GM18517 (cell line): ENCODE results near the gene MACROD2.
"Not testable (repeated sequence)": the region's sequence is repeated elsewhere in the genome, so short reads cannot be mapped to it uniquely, and the experiment has no call there.

Experiments used
- ATAC-seq: cut with Tn5 transposase; IDR thresholded peaks from one replicate; pipeline ENCODE4 v1.9.1; 2021; ENCODE audit warnings: mild to moderate bottlenecking, moderate library complexity; ENCODE audit not compliant: unreplicated experiment

MACROD2 gene

DNA sequence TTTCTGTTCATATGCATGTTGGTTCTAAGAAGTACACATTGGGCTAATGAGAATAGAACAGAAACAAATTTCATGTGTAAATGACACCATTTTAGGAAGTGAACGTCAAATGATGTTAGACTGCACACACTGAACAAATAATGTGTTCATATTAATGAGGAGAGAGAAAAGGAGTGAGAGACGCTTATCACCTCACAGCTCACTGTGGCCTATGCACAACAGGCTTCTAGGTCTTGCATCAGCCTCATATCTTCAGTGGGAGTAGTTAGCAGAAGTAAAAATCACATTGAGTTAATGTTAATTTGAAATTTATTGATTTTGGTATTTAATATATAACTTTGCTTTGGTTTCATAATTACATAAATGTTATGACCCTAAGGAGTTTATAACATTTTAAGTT lies 454.9 kb downstream of the MACROD2 start:
- no peak for ATAC-seq

DNA sequence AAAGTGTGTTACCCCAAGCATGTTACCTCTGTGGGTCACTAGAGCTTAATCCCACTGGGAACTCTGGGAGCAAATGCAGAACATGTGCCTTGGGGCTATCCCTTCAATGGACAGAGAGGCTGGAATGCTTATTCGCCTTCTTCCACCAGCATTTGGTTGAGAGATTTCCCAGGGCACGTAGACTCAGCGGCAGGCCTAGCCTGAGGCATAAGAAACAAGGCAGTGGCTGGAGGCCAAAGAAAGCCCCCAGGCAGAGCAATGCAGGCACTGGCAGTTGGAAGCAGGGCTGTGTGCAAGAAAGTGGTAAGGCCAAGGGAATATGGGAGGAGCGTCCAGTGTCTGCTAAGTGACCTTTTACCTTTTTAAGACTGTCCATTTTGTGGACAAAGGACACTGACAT lies 456.1 kb downstream of the MACROD2 start:
- no peak for ATAC-seq

DNA sequence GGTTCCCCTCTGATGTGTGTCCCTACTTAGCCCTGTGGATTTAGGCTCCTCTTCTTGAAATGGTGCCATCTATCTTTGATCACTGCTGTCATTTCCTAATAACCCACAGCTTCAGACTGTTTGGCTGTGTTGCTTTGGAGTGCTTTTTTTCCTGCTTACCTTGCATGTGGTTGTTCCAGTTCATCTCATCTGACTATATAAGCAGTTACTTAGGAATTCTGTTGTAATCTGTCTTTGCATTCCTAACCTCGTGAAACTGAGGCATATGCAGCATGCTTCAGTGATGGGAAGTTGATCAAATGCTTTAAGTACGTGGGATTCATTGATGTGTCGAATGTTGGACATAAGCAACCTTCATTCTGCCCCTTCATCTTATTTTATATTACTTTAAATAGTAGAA lies 457.9 kb downstream of the MACROD2 start:
- ATAC-seq: no peak

DNA sequence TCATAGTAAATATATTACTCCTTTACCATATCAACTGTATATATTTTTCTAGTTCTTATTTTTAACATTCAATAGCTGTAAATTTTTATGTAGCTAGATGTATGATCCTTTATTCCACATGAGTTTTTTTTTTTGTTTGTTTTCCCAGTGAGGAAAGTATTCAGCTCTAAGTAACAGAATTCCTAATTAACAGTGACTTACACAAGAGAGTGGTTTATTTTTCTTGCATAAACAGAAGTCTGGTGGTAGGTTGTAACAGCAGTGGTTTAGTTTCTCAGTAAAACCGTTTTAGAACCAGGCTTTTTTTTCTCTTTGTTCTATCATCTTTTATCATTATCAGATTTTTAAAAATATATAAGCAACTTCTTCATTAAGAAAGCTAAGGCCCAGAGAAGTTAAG lies 459.0 kb downstream of the MACROD2 start:
- no peak for ATAC-seq

DNA sequence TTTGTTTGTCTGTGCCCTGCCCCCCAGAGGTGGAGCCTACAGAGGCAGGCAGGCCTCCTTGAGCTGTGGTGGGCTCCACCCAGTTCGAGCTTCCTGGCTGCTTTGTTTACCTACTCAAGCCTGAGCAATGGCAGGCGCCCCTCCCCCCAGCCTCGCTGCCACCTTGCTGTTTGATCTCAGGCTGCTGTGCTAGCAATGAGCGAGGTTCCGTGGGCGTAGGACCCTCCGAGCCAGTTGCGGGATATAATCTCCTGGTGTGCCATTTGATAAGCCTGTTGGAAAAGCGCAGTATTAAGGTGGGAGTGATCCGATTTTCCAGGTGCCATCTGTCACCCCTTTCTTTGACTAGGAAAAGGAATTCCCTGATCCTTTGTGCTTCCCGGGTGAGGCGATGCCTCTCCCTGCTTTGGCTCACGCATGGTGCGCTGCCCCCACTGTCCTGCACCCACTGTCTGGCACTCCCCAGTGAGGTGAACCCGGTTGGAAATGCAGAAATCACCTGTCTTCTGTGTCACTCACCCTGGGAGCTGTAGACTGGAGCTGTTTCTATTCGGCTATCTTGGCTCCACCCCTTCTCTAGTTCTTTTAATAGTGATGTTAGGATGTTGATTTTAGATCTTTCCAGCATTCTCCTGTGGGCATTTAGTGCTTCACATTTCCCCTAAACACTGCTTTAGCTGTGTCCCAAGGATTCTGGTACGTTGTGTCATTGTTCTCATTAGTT lies 471.9 kb downstream of the MACROD2 start:
- not testable (repeated sequence) for ATAC-seq

DNA sequence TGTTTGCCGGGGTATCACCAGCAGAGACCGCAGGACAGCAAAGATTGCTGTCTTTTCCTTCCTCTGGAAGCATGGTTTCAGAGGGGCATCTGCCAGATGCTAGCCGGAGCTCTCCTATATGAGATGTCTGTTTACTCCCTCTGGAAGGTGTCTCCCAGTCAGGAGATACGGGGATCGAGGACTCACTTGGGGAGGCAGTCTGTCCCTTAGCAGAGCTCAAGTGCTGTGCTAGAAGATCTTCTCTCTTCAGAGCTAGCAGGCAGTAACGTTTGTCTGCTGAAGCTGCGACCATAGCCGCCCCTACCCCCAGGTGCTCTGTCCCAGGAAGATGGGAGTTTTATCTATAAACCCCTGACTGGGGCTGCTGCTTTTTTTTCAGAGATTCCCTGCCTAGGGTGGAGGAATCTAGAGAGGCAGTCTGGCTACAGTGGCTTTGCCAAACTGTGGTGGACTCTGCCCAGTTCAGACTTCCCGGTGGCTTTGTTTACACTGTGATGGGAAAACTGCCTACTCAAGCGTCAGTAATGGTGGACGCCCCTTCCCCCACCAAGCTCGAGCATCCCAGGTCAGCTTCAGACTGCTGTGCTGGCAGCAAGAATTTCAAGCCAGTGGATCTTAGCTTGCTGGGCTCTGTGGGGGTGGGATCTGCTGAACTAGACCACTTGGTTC lies 475.0 kb downstream of the MACROD2 start:
- no peak for ATAC-seq

DNA sequence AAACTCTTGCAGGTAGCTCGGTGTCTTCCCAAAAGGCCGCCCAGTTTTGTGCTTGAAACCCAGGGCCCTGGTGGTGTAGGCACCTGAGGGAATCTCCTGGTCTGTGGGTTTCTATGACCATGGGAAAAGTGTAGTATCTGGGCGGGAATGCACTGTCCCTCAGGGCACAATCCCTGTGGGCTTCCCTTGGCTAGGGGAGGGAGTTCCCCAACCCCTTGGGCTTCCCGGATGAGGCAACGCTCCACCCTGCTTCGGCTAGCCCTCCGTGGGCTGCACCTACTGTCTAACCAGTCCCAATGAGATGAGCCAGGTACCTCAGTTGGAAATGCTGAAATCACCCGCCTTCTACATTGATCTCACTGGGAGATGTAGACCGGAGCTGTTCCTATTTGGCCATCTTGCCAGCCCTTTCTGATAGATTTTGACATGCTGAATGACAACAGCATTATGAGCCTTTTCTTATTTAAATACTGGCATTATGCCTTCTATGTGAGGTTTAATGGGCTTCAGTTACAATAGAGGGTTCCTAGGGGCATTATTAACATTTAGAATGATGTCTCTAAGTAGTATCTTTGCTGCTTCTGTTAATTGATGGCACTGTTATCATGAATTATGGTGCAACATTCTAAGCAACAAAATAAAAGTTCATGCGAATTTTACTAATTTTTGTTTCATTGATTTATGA lies 475.8 kb downstream of the MACROD2 start:
- ATAC-seq: no peak

DNA sequence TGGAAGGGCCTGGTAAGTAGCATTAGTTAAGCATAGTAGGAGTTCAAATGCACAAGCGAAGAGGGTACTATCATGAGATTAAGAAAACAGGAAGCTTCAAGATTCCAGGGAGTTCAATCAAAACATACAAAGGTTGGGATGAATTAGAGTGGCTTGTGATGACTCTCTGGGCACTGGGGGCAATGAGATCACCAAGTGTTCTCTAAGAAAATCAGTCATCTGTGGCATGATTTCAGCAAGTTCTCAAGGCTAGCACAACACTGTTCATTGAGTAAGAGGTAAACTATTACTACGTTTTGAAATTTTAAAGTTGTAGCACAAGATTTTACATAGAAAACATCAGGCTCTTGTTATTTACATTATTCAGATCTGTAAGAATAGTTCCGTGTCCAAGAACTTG lies 481.8 kb downstream of the MACROD2 start:
- no peak for ATAC-seq

DNA sequence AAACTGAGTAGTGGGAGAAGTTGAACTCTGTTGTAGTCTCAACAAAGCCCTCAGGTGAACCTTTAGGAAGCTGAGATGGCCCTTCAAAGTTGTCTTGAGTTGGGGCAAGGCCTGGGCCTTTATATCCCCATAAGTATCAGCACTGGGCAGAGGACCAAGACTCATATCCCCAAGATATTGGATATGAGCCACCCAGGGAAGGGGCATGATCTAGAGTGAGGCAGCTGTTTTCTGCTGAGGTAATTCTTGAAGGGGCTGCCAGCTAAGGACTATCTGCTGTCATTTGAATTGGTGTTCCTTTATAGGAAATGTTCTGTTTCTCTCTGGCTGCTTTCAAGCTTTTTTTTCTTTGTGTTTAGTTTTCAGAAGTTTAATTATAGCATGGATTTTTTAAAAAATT lies 482.8 kb downstream of the MACROD2 start:
- ATAC-seq: no peak

DNA sequence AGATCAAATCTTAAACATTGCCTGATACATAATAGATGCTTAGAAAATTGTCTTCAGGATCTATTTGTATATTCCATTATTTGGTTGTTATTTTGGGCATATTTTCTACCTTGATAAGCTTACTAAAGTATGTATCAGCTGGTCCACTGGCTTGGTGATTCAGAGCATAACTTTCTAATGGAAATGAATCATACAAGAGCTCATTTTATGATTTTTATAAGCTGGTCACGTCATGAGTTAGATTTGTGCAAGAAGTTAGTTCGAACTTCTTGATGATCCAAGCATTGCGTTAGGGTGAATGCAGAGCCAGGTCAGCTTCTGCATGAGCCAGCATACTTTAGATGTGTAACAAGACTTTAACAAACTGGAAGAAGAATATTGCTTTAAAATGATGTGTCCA lies 486.5 kb downstream of the MACROD2 start:
- no peak for ATAC-seq

DNA sequence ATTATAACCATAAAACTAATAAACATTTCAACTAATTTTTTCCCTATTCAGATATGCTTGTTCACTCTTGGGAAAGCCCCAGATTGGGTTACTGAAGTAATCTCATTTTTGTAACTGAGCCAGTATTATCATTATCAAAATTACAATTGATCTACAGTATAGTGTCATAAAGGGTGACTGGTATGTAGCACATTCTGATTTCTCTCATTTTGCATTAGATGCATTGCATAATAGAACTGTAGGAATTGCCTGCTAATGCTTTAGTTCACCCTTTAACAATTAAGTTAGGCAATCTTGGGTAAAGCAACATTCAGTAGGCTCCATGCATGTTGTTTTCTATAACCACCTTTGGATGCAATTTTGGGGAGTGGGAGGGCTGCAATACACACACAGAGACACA lies 492.9 kb downstream of the MACROD2 start:
- no peak for ATAC-seq

DNA sequence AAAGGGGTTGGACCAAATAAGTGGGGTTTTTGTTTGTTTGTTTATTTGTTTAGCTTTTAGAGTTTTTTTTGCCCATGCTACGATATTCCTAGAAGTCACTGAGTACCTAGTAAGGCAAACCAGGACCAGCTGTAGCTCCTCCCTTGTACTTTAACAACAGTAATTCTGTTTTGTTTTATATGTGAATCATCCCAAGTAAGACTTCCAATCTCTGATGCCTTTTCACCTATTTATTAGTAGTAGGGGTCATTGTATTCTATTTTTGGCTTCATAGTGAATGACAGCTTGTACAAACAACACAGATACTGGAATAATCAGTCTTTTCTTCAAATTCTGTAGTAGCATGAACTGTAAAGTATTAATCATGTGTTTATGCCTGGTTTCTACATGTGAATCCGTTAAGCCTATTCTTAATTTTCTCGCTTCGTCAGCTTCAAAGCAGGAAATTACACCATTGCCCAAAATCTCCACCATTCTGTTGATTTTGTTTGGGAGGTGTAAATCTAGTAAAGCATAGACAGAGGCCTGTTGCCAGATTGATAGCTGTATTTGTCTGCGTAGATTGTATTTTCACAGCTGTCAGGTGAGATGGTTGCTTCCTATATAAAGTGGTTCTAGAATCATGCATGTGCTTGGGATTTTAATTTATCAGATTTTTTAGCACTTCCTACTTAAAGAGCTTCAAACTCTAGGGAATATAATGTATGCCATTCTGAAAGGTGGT lies 493.6 kb downstream of the MACROD2 start:
- no peak for ATAC-seq

DNA sequence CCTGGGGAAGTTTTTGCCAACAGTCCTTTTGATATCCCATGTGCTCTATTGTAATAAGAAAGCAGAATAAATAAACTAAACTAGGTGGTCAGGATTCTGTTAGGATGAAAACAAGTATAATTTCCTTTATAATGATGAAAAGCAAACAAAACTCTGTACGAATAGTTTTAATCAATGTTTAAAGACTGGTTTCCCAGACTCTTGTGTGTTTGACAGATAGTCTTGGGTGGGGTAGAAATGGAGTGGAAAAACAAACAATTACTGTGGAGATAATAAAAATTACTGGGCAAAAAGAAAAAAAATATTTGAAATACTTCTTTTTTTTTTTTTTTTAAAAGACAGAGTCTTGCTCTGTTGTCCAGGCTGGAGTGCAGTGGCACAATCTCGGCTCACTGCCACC lies 494.2 kb downstream of the MACROD2 start:
- ATAC-seq: no peak

DNA sequence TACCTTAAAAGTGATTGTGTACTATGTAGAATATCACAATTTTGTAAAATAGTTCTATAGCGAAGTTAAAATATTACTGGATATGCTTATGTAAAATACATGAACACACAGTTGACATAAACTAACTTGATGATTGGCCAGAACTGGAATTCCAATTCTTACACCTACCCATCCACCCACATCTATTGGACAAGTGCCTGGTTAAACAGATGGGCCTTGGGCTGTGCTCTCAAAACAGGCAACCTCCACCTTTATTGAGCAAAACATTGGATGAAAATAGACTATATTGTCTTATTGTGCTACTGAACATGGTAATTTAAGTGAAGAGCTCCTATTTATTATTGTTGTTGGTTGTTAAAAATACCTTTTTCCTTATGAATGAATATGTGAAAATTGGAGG lies 496.1 kb downstream of the MACROD2 start:
- no peak for ATAC-seq

DNA sequence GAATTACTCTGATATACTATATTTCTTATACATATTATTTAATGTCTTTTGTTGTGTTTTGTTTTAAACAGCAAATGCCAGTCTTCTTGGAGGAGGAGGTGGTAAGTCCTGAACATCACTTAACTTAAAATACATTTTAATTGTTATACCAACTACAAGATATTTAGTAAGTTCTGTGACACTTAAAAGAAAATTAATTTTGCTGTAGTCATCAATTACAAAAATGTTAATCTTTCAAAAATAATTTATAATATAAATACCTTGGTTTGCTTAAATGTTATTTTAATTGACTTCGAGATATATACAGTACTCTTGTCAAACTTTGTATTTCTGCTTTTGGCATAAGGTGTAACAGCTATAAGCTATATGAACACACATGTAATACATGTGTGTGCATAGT lies 498.1 kb downstream of the MACROD2 start:
- no peak for ATAC-seq

DNA sequence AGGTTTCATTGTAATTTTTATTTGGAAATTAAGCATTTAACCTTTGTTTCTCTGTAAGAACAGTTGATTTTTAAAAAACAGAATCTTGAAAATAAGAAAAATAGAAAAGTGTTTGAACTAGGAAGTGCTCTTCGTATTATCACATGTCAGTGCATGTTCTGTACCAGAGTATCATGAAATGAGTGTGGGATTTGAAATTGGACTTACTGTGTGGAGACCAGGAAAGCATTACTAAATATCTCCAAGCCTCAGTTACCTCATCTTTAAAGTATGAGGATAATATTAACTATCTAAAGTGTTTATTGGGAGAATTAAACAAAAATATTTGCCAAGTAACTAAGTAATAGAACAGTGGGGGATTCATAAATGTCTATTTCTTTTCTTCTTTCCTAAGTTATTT lies 499.0 kb downstream of the MACROD2 start:
- no peak for ATAC-seq

DNA sequence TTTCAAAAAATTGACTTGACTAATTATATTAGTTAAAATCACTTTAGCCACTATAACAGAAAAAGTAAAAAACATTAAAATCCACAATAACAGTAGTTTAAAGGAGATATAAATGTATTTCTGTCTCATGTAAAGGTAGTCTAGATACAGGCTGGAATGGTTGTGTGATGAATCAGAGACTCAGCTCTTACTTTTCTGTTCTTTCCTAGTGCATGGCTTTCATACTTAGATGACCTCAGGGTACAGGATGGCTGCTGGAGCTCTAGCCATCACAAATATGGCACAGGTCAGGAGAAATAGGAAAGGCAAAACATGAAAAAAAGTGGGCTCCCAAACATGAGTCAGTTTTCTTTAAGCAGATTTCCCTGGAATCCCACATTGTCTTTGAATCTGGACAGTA lies 499.8 kb downstream of the MACROD2 start:
- ATAC-seq: no peak

DNA sequence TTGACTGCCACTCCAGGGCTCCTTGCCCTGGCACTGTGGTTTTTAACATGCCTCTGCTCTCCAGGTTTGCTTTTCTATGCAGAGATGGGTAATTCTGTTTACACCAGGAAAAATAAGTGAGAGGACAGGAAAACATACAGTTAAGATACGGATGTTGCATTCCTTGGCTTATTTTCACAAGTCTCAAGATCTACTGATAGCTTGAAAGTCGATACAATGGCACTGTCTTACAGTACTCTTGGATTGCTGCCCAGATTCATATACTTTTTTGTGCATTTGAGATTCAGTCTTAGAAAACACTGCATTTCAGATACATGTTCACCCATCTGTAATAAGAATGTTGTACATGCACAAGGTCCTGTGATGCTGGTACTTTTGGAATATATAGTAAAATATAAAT lies 501.7 kb downstream of the MACROD2 start:
- no peak for ATAC-seq

DNA sequence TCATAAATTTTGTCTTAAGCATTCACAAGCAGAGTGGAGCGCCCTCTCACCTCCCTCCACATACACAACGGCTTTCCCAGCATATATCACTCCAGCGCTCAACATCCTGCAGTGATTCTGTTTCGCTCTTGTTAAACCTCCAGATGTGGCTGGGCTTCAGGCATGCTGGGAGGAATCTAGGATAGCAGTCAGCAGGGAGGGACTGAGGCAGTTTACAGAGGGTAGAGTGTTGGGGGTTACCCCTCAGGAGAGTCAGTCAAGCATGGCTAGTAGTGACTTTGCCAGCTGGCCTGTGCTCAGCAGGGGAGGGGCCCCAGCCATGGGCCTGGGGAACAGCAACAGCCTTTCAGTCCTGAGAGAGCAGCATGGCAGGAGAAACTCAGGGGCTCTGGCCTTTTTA lies 503.5 kb downstream of the MACROD2 start:
- no peak for ATAC-seq

DNA sequence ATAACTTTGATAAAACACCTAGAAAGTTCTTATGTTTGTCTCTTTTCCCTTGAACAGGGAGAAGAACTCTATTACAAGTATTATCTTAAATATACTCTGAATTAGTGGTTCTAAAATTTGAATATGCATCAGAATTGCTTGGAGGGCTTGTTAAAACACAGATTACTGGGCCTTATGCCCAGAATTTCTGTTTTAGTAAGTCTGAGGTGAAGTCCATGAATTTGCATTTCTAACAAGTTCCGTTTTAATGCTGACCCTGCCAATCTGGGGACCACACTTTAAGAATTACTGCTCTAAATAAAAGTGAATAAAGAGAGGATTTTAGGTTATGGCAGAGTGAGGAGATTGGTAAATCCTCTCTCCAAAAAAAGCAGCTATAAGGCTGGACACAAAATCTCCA lies 510.2 kb downstream of the MACROD2 start:
- no peak for ATAC-seq

DNA sequence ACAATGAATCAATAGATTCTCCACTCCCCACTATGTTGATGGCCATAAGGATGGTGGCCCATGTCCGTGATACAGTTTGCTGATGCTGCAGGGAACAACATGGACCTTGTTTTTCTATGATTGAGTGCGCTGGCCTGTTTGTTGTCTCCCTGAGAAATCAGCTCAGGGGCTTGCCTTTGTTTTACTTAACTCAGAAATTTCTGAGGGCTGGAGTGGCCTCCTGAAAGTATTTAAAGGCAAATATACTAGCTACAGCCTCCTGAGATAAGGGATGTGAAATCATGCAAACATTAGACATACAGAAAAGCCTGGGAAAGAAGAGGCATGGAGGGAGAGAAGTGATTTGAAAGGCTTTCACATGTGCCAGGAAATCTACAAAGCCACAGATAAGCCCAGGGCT lies 512.4 kb downstream of the MACROD2 start:
- ATAC-seq: no peak

DNA sequence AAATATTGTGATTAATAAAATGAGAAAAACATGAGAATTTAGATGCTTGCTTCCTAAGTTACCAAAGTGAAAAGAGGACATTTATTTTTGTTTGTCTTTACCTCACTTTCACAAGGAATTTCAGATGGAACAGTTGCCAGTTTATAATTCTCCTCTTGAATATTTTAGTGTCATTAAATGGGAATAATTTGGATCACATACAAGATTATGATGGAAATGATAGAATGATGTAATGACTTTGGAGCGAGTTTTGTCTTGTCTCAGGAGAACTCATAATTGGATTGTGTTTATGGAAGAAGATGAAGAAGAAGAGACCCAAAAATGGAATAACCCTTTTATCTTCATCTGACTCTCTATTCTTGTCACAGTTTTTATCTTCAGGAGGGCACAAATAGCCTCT lies 515.0 kb downstream of the MACROD2 start:
- no peak for ATAC-seq
